ENCODE data around the gene ZNF76. TPM values are rescaled to one million over a fixed set of nuclear protein-coding genes. Genes with fewer than 3 reads are reported as not detected.

Gene ZNF76
- total RNA-seq, 1 donor from 2014 or later = 26.4 TPM

DNA sequence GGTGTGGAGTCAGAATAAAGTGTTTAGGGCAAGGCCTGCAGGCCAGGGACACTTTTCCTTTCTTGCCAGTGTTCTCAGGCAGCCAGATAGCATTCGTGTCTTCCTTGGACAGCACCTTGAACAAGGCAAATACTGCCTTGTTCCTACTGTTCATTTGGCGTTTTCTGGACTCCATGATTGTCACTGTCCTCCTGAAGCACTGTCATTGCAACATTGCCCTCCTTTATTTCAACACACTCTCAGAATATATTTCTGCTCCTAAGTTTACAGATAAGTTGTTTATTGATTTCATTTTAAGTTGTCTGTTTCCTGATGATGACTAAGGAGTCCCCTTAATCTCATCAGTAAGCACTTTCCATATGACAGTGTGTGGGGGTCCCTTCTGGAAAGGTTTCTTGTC lies 22.9 kb downstream of the ZNF76 start:
- DNase-seq (ENCODE audit: low spot score) = no peak
- Mint-ChIP-seq H3K36me3 (ENCODE audit: low read depth, unreplicated experiment) (peaks cover 20% of the 10 kb centered on the region), H3K27ac (ENCODE audit: unreplicated experiment) (no peak overlapping the region), H3K4me1 (ENCODE audit: unreplicated experiment) (no peaks in the 10 kb centered on the region), H3K4me3 (ENCODE audit: unreplicated experiment) (no peak overlapping the region), H3K27me3 (ENCODE audit: unreplicated experiment) (peaks cover 3% of the 10 kb centered on the region), H3K9me3 (ENCODE audit: unreplicated experiment) (no peaks in the 10 kb centered on the region)
- no peak for TF ChIP-seq CTCF (IDR thresholded peaks at IDR 0.05; ENCODE audit: unreplicated experiment)

- Mint-ChIP-seq H3K4me3 (ENCODE audit: unreplicated experiment) (no peak overlapping the region), H3K4me1 (ENCODE audit: unreplicated experiment) (no peaks in the 10 kb centered on the region), H3K9me3 (ENCODE audit: unreplicated experiment) (no peaks in the 10 kb centered on the region), H3K27ac (ENCODE audit: unreplicated experiment) (no peak overlapping the region), H3K36me3 (ENCODE audit: low read depth, unreplicated experiment) (peaks cover 23% of the 10 kb centered on the region), H3K27me3 (ENCODE audit: unreplicated experiment) (peaks cover 3% of the 10 kb centered on the region)
- DNase-seq (ENCODE audit: low spot score) = no peak
- TF ChIP-seq CTCF (IDR thresholded peaks at IDR 0.05; ENCODE audit: unreplicated experiment) = no peak
Observed at GRCh38 chr6:35283361-35283760, 23.8 kb downstream of the ZNF76 start.

DNA sequence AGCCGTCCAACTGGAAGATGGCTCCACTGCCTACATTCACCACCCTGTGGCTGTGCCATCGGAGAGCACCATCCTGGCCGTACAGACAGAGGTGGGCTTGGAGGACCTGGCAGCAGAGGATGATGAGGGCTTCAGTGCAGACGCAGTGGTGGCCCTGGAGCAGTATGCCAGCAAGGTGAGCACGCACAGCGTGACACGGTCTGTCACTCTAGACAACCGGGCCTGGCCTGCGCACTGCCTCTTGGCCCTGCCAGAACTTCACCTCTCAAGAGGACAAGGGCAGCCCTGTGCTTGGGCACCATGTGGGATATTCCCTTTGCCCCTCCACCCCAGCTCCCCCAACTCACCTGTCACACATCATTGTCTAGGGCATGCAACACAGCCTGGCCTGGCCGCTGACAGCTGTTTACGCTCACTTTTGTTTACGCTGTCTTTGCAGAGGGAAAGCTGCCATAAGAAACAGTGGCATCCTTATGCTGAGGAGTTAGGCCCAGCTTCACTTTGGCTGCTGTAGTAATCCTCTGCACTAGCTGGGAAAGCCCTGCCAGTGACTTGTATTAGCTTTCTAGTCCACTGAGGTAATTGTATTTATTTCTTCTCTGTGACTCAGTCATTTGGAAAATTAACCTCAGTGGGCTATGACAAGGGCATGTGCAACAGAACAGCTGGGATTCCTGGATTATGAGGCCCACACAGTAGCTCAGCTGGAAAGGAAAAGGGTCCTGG lies 28.3 kb downstream of the ZNF76 start:
- H3K9me3 Mint-ChIP-seq (ENCODE audit: unreplicated experiment) = no peaks in the 10 kb centered on the region
- no peak for DNase-seq (ENCODE audit: low spot score)
- TF ChIP-seq CTCF (IDR thresholded peaks at IDR 0.05; ENCODE audit: unreplicated experiment) = no peak
- peaks cover 13% of the 10 kb centered on the region for H3K27me3 Mint-ChIP-seq (ENCODE audit: unreplicated experiment)
- no peak overlapping the region for H3K27ac Mint-ChIP-seq (ENCODE audit: unreplicated experiment)
- no peaks in the 10 kb centered on the region for H3K4me1 Mint-ChIP-seq (ENCODE audit: unreplicated experiment)
- H3K36me3 Mint-ChIP-seq (ENCODE audit: low read depth, unreplicated experiment) = peaks cover 34% of the 10 kb centered on the region
- H3K4me3 Mint-ChIP-seq (ENCODE audit: unreplicated experiment) = no peak overlapping the region

DNA sequence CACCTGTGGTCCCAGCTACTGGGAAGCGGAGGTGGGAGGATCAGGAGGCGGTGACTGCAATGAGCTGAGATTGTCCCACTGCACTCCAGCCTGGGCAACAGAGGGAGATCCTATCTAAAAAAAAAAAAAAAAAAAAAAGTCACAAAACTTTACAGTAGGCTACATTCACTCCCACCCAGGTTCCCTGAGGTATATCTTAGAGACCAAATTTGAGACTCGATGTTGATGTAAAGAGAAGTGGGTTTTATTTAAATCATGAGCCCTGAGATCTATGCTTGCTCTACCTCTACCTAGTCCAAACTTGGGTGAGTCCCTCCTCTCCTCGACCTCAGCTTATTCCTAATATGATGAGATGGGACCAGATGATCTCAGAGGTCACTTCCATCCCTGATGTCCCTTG lies 29.3 kb downstream of the ZNF76 start:
- Mint-ChIP-seq H3K4me3 (ENCODE audit: unreplicated experiment) (no peak overlapping the region), H3K9me3 (ENCODE audit: unreplicated experiment) (no peaks in the 10 kb centered on the region)

More for the DNA sequence above, 29.3 kb downstream of the ZNF76 start:
- H3K27ac Mint-ChIP-seq (ENCODE audit: unreplicated experiment) = no peak overlapping the region
- no peak for DNase-seq (ENCODE audit: low spot score)
- TF ChIP-seq CTCF (IDR thresholded peaks at IDR 0.05; ENCODE audit: unreplicated experiment) = no peak
- peaks cover 14% of the 10 kb centered on the region for H3K27me3 Mint-ChIP-seq (ENCODE audit: unreplicated experiment)
- no peaks in the 10 kb centered on the region for H3K4me1 Mint-ChIP-seq (ENCODE audit: unreplicated experiment)
- H3K36me3 Mint-ChIP-seq (ENCODE audit: low read depth, unreplicated experiment) = peaks cover 30% of the 10 kb centered on the region
